Colonic mucosa (tissue), 4 donors: ENCODE measurements around the gene MAP2K5. TPM values are rescaled to one million over a fixed set of nuclear protein-coding genes. Genes with fewer than 3 reads are reported as not detected.

Experiments used
- DNase-seq: peaks from one replicate; pipeline ENCODE4 v3.0.0-alpha.2; 2020
- H3K27ac ChIP-seq: fragments of 200-600 bp; one replicate; pipeline ENCODE4 v1.8.0; 2021
- H3K27me3 ChIP-seq: fragments of 200-600 bp; one replicate; pipeline ENCODE4 v1.8.0; 2021
- H3K36me3 ChIP-seq: fragments of 200-600 bp; one replicate; pipeline ENCODE4 v1.8.0; 2021
- H3K4me1 ChIP-seq: fragments of 200-600 bp; one replicate; pipeline ENCODE4 v1.8.0; 2021; ENCODE audit warnings: mild to moderate bottlenecking
- H3K4me3 ChIP-seq: fragments of 200-600 bp; one replicate; pipeline ENCODE4 v1.8.0; 2021
- H3K9ac ChIP-seq, 2 donors: one replicate each; pipeline ENCODE4 v1.7.0; 2013; ENCODE audit warnings: control low read depth in 2 of 2, low read depth in 2 of 2, low read length in 2 of 2
- H3K9me3 ChIP-seq: fragments of 200-600 bp; one replicate; pipeline ENCODE4 v1.8.0; 2021
- CTCF ChIP-seq: fragments of 200-600 bp; IDR thresholded peaks from one replicate; pipeline ENCODE4 v1.8.0; 2022; ENCODE audit warnings: antibody characterized with exemption, mild to moderate bottlenecking
- intact Hi-C: fragments of 100-400 bp; cut with DNase I; formaldehyde crosslinking; loops from one replicate; pipeline ENCODE4 v1.14.1; 2022
- total RNA-seq, 2 donors: library from RNA; stranded (reverse); fragmentation: NEBNext Ultra II Directional in 1 of 2; extraction: Animal tissue kit (Norgen Biotek cat#: 25700) in 1 of 2; gene quantifications; one replicate each; pipeline ENCODE4 v1.2.1, GENCODE V29; 2021
- donor health status: healthy.
- donor health status: DM: no; HTN: no; CAD: no.
- donor health status: DM: no; HTN: no; CAD: no.

Gene MAP2K5
- total RNA-seq, 2 donors from 2014 or later = 19.1 to 20.2 TPM

DNA sequence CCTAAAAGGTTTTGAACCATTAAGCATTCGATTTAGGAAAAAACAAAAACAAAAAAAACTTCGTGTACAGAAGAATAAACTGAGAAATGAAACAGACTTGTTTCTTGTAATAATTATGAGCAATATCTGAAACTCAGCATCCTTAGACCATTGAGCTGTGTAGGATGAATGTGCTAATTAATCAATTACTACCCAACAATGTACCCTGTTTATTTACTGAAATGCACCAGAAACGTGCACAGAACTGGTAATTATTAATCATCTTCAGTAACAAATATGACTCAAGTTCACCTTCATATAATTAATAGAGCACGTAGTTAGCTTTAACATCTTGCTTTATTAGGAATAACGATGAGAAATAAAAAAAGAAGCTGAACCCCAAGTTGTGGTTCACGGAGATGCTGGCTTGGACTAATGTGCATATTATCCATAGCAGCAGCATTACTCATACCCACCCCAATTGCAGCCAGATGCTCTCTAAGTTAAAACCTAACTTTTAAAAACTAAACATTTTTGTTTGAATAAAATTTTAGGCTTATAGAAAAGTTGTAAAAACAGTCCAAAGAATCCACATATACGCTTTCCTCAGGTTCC lies 31.8 kb upstream of the MAP2K5 start:
- H3K36me3 ChIP-seq = no peaks in the 10 kb centered on the region
- DNase-seq = no peak
- H3K27ac ChIP-seq = no peak overlapping the region
- no peak for TF ChIP-seq CTCF
- no peak overlapping the region for H3K4me3 ChIP-seq
- H3K9me3 ChIP-seq = no peaks in the 10 kb centered on the region
- H3K9ac ChIP-seq = no peak overlapping the region
- H3K4me1 ChIP-seq = no peaks in the 10 kb centered on the region
- intact Hi-C loops = no loop called here
- H3K27me3 ChIP-seq = no peaks in the 10 kb centered on the region

GRCh38 chr15:67511606-67512005 lies 30.9 kb upstream of the MAP2K5 start:
- Histone ChIP-seq H3K27me3 (no peaks in the 10 kb centered on the region), H3K36me3 (no peaks in the 10 kb centered on the region), H3K4me3 (no peak overlapping the region), H3K27ac (no peak overlapping the region), H3K9me3 (no peaks in the 10 kb centered on the region), H3K4me1 (no peaks in the 10 kb centered on the region), H3K9ac (no peak overlapping the region)
- DNase-seq = no peak
- intact Hi-C loops = no loop called here
- TF ChIP-seq CTCF = no peak

- Histone ChIP-seq H3K27ac (no peak overlapping the region), H3K4me3 (no peak overlapping the region), H3K27me3 (no peaks in the 10 kb centered on the region), H3K4me1 (no peaks in the 10 kb centered on the region), H3K9ac (no peak overlapping the region), H3K9me3 (no peaks in the 10 kb centered on the region), H3K36me3 (no peaks in the 10 kb centered on the region)
- no peak for DNase-seq
- intact Hi-C loops = no loop called here
- TF ChIP-seq CTCF = no peak
Observed at GRCh38 chr15:67512140-67512539, 30.4 kb upstream of the MAP2K5 start.

DNA sequence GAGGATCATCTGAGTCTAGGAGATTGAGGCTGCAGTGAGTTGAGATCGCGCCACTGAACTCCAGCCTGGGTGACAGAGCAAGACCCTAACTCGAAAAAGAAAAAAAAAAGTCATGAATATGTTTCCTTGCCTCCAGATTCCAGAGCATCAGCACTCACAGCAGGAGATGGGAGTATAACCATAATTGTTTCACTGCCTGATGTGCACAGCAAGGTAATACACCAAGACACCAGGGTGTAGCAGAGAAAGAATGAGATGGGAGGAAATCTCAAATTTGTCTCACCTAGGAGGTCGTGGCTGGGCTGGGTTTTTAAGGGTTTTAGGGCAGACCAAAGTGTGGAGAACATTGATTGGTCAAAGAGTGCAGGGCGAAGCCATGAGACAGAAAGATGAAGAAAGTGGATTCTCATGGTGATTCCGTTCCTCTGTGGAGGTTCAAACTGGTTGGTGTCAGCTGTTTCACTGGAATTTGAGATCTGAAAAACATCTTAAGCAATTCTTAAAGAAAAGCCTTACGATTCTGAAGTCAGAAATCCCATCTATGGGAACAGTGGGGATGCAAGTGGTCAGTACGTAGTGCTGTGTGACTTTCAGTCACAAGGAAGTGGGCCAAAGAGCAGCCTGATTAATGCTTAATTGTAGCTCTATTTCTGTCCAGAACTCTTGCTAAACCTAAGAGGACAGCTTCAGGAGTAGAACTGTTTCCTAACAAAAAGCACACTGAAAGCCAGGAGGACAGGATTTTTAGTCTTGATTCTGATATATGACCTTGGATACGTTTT lies 29.4 kb upstream of the MAP2K5 start:
- no peak for DNase-seq
- TF ChIP-seq CTCF = no peak
- H3K9me3 ChIP-seq = no peaks in the 10 kb centered on the region
- no peak overlapping the region for H3K4me3 ChIP-seq
- no peak overlapping the region for H3K27ac ChIP-seq
- H3K36me3 ChIP-seq = no peaks in the 10 kb centered on the region
- H3K4me1 ChIP-seq = no peaks in the 10 kb centered on the region
- no peaks in the 10 kb centered on the region for H3K27me3 ChIP-seq
- H3K9ac ChIP-seq = no peak overlapping the region
- intact Hi-C loops = no loop called here

GRCh38 chr15:67515090-67515489 lies 27.4 kb upstream of the MAP2K5 start:
- H3K27ac ChIP-seq = no peak overlapping the region
- H3K4me3 ChIP-seq = no peak overlapping the region
- intact Hi-C loops = no loop called here
- H3K36me3 ChIP-seq = no peaks in the 10 kb centered on the region
- no peaks in the 10 kb centered on the region for H3K4me1 ChIP-seq
- H3K9ac ChIP-seq = no peak overlapping the region
- H3K9me3 ChIP-seq = no peaks in the 10 kb centered on the region
- no peak for DNase-seq
- H3K27me3 ChIP-seq = no peaks in the 10 kb centered on the region
- TF ChIP-seq CTCF = no peak
